Measurements from ENCODE around the gene ICE2.

- TF ChIP-seq CTCF (IDR thresholded peaks at IDR 0.05; ENCODE audit: low read depth, low read length, missing input control) (no peak), ATF3 (IDR thresholded peaks at IDR 0.05) (no peak), TAF1 (conservative IDR thresholded peaks at IDR 0.05) (no peak), FOXA1 (IDR thresholded peaks at IDR 0.05) (no peak), RAD21 (IDR thresholded peaks at IDR 0.05) (no peak), REST (IDR thresholded peaks at IDR 0.05) (no peak)
These were observed 70.4 kb downstream of the ICE2 start for GRCh38 chr15:60408463-60408981.

Data from liver (tissue), 3 donors.